ENCODE measurements around the gene STON1.

Gene STON1

DNA sequence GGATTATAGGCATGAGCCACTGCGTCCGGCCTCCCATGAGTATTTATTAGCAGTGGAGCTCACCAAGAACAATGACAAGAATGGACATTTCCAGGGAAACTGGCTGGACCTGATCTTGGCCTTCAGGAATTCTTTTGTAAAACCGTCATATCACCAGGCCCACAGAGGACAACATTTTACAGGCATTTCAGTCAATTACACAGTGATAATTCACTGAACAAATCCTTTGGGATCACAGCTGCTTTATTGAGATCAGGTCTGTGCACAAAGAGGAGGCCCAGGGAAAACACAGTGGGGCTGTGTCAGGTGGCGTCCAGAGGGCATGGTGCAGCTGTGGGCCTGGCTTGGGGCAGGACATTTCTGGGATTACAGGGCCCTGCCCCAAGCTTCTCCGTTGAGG, 57.6 kb downstream of the STON1 start:
- H3K9me3 ChIP-seq (ENCODE audit: insufficient read depth, low read length), result no peaks in the 10 kb centered on the region
- H4K20me1 ChIP-seq (ENCODE audit: insufficient read depth, low read length), result no peaks in the 10 kb centered on the region
- H3K9ac ChIP-seq (ENCODE audit: low read length), result no peak overlapping the region
- H3K79me2 ChIP-seq (ENCODE audit: low read length), result no peaks in the 10 kb centered on the region
- no peak overlapping the region for H3K27ac ChIP-seq (ENCODE audit: low read length)
- H3K27me3 ChIP-seq (ENCODE audit: low read depth, low read length), result 0 out of 2 replicates have a peak, but pooled peaks cover 2% of the 10 kb centered on the region
- no peak overlapping the region for H2AFZ ChIP-seq (ENCODE audit: low read depth, low read length)
- H3K36me3 ChIP-seq (replicated peaks; ENCODE audit: low read depth, low read length), result no peaks in the 10 kb centered on the region
- H3K4me1 ChIP-seq (ENCODE audit: low read length), result peaks cover 3% of the 10 kb centered on the region; the same call in 1 of the 2 replicates
- no peak for TF ChIP-seq EZH2phosphoT487 (IDR thresholded peaks at IDR 0.05; ENCODE audit: low read depth)
- TF ChIP-seq, protein P1, sequence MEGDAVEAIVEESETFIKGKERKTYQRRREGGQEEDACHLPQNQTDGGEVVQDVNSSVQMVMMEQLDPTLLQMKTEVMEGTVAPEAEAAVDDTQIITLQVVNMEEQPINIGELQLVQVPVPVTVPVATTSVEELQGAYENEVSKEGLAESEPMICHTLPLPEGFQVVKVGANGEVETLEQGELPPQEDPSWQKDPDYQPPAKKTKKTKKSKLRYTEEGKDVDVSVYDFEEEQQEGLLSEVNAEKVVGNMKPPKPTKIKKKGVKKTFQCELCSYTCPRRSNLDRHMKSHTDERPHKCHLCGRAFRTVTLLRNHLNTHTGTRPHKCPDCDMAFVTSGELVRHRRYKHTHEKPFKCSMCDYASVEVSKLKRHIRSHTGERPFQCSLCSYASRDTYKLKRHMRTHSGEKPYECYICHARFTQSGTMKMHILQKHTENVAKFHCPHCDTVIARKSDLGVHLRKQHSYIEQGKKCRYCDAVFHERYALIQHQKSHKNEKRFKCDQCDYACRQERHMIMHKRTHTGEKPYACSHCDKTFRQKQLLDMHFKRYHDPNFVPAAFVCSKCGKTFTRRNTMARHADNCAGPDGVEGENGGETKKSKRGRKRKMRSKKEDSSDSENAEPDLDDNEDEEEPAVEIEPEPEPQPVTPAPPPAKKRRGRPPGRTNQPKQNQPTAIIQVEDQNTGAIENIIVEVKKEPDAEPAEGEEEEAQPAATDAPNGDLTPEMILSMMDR (IDR thresholded peaks at IDR 0.05; ENCODE audit: low read depth, low read length), result no peak
- H3K4me2 ChIP-seq (ENCODE audit: low read length), result no peak overlapping the region
- H3K4me3 ChIP-seq (ENCODE audit: low read length), result no peak overlapping the region

GRCh38 chr2:48587961-48588360, 58.0 kb downstream of the STON1 start:
- Histone ChIP-seq H3K4me3 (ENCODE audit: low read length) (no peak overlapping the region), H3K9me3 (ENCODE audit: insufficient read depth, low read length) (no peaks in the 10 kb centered on the region), H2AFZ (ENCODE audit: low read depth, low read length) (no peak overlapping the region), H3K4me1 (ENCODE audit: low read length) (peaks cover 3% of the 10 kb centered on the region; the same call in 1 of the 2 replicates), H3K27ac (ENCODE audit: low read length) (no peak overlapping the region), H3K9ac (ENCODE audit: low read length) (no peak overlapping the region), H3K4me2 (ENCODE audit: low read length) (no peak overlapping the region), H3K79me2 (ENCODE audit: low read length) (no peaks in the 10 kb centered on the region), H4K20me1 (ENCODE audit: insufficient read depth, low read length) (no peaks in the 10 kb centered on the region), H3K36me3 (replicated peaks; ENCODE audit: low read depth, low read length) (no peaks in the 10 kb centered on the region), H3K27me3 (ENCODE audit: low read depth, low read length) (0 out of 2 replicates have a peak, but pooled peaks cover 2% of the 10 kb centered on the region)
- TF ChIP-seq, protein P1 (IDR thresholded peaks at IDR 0.05; ENCODE audit: low read depth, low read length), result no peak
- TF ChIP-seq EZH2phosphoT487 (IDR thresholded peaks at IDR 0.05; ENCODE audit: low read depth), result no peak

DNA sequence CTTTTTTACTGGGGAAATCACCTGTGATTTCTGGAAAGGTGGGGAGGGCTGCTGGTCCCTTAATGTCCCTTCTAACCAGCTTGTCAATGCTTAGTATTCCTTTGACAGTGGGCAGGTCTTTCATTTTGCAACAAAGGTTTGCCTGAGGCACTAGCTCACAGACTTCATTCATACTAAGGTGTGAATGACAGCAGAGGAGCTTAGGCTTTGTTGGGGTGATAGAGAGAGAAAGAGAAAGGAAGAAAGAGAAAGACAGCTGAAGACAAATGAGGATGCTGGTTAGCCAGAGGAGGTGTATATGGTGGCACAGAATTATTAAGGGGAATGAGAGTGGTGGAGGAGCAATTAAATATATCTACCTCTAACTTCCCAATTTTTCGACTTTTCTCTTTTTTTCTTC, 58.8 kb downstream of the STON1 start:
- TF ChIP-seq, protein P1 (IDR thresholded peaks at IDR 0.05; ENCODE audit: low read depth, low read length), result no peak
- TF ChIP-seq EZH2phosphoT487 (IDR thresholded peaks at IDR 0.05; ENCODE audit: low read depth), result no peak

GRCh38 chr2:48589170-48589767, 59.3 kb downstream of the STON1 start:
- H3K79me2 ChIP-seq (ENCODE audit: low read length), result no peaks in the 10 kb centered on the region
- H3K36me3 ChIP-seq (replicated peaks; ENCODE audit: low read depth, low read length), result no peaks in the 10 kb centered on the region
- peak overlapping the region; percentile 8; the same call in 1 of the 2 replicates for H2AFZ ChIP-seq (ENCODE audit: low read depth, low read length)
- no peaks in the 10 kb centered on the region for H3K9me3 ChIP-seq (ENCODE audit: insufficient read depth, low read length)
- H3K4me1 ChIP-seq (ENCODE audit: low read length), result peaks cover 3% of the 10 kb centered on the region; the same call in 1 of the 2 replicates
- no peak for TF ChIP-seq EZH2phosphoT487 (IDR thresholded peaks at IDR 0.05; ENCODE audit: low read depth)
- TF ChIP-seq, protein P1 (IDR thresholded peaks at IDR 0.05; ENCODE audit: low read depth, low read length), result peak; percentile 64
- peak overlapping the region; percentile 42 for H3K4me2 ChIP-seq (ENCODE audit: low read length)
- 0 out of 2 replicates have a peak, but pooled peaks cover 2% of the 10 kb centered on the region for H3K27me3 ChIP-seq (ENCODE audit: low read depth, low read length)
- no peak overlapping the region for H3K27ac ChIP-seq (ENCODE audit: low read length)
- H3K9ac ChIP-seq (ENCODE audit: low read length), result no peak overlapping the region
- H3K4me3 ChIP-seq (ENCODE audit: low read length), result peak overlapping the region; percentile 29; the same call in 1 of the 2 replicates
- H4K20me1 ChIP-seq (ENCODE audit: insufficient read depth, low read length), result no peaks in the 10 kb centered on the region

More for the DNA sequence above, 58.8 kb downstream of the STON1 start:
- no peak overlapping the region for H3K9ac ChIP-seq (ENCODE audit: low read length)
- no peaks in the 10 kb centered on the region for H3K9me3 ChIP-seq (ENCODE audit: insufficient read depth, low read length)
- H3K27me3 ChIP-seq (ENCODE audit: low read depth, low read length), result 0 out of 2 replicates have a peak, but pooled peaks cover 2% of the 10 kb centered on the region
- H3K27ac ChIP-seq (ENCODE audit: low read length), result no peak overlapping the region
- H3K79me2 ChIP-seq (ENCODE audit: low read length), result no peaks in the 10 kb centered on the region
- H4K20me1 ChIP-seq (ENCODE audit: insufficient read depth, low read length), result no peaks in the 10 kb centered on the region
- peaks cover 3% of the 10 kb centered on the region; the same call in 1 of the 2 replicates for H3K4me1 ChIP-seq (ENCODE audit: low read length)
- peak overlapping the region; percentile 29; the same call in 1 of the 2 replicates for H3K4me3 ChIP-seq (ENCODE audit: low read length)
- H3K36me3 ChIP-seq (replicated peaks; ENCODE audit: low read depth, low read length), result no peaks in the 10 kb centered on the region
- peak overlapping the region; percentile 42 for H3K4me2 ChIP-seq (ENCODE audit: low read length)
- H2AFZ ChIP-seq (ENCODE audit: low read depth, low read length), result 0 out of 2 replicates have a peak overlapping the region, but pooled peaks have one; percentile 8
